ENCODE results near the gene ERF. TPM values are rescaled to one million over a fixed set of nuclear protein-coding genes. Genes with fewer than 3 reads are reported as not detected.
A peak's percentile ranks its signal among the peaks of the same experiment; 100 is the strongest.

Gene ERF
- total RNA-seq, 2 donors from 2014 or later: 46.6 to 49.8 TPM

DNA sequence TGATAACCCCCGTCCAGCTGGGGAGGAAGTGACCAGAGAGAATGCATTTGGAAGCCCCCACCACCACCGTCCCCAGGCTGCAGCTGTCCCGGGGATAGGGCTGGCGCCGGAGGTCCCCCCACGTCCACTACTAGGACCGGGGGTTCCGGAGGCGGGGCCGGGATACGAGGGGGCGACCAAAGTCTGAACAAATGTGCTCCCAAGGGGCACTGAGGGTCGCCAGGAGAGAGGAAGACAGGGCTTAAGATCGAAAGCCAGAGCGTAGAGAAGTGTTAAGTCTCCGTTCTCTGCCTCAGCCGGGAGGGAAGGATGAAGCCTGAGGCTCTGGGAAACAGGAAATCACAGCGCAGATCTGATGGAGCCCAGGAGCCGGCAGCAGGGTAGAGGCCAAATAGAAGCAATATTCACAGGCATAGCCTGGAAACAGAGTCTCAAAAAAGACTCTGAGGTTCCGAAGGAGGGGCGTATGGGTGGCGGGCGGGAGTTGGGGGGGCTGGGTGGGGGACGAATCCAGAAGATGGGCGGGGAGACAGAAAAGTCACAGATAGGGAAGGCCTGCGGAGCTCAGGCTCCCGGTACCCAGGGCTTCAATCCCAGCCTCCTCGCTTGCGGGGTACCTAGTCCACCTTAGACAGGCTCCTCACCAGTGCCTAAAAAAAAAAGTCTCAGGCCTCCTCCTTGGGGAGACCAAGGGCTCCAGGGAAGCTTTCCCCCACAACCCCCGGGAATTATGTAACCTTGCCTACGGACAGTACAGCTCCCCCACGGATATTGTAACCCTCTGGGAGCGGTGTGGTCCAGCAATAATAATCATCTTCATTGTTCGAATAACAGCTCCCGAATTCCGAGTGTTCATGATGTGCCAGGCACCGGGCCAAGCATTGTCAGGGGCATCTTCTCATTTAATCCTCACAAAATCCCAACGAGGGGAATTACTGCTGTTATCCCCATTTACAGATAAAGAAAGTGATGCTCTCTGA lies 1.1 kb upstream of the ERF start:
- H3K4me3 ChIP-seq: peak overlapping the region; percentile 99
- peak overlapping the region; percentile 78 to 99 for H3K27ac ChIP-seq
- no peak for DNase-seq (ENCODE audit: low spot score)
- H3K27me3 ChIP-seq (replicated peaks; ENCODE audit: insufficient read depth): no peaks in the 10 kb centered on the region
- H3K9me3 ChIP-seq: no peaks in the 10 kb centered on the region
- H3K36me3 ChIP-seq: no peaks in the 10 kb centered on the region
- no peak for ATAC-seq (ENCODE audit: insufficient number of reproducible peaks, low FRiP score, low read depth)
- H3K4me1 ChIP-seq (ENCODE audit: control insufficient read depth in 1 of 2, low read depth in 2 of 2): peaks cover 20 to 28% of the 10 kb centered on the region in 2 donors
- TF ChIP-seq, protein P1, sequence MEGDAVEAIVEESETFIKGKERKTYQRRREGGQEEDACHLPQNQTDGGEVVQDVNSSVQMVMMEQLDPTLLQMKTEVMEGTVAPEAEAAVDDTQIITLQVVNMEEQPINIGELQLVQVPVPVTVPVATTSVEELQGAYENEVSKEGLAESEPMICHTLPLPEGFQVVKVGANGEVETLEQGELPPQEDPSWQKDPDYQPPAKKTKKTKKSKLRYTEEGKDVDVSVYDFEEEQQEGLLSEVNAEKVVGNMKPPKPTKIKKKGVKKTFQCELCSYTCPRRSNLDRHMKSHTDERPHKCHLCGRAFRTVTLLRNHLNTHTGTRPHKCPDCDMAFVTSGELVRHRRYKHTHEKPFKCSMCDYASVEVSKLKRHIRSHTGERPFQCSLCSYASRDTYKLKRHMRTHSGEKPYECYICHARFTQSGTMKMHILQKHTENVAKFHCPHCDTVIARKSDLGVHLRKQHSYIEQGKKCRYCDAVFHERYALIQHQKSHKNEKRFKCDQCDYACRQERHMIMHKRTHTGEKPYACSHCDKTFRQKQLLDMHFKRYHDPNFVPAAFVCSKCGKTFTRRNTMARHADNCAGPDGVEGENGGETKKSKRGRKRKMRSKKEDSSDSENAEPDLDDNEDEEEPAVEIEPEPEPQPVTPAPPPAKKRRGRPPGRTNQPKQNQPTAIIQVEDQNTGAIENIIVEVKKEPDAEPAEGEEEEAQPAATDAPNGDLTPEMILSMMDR (IDR thresholded peaks at IDR 0.05): no peak

DNA sequence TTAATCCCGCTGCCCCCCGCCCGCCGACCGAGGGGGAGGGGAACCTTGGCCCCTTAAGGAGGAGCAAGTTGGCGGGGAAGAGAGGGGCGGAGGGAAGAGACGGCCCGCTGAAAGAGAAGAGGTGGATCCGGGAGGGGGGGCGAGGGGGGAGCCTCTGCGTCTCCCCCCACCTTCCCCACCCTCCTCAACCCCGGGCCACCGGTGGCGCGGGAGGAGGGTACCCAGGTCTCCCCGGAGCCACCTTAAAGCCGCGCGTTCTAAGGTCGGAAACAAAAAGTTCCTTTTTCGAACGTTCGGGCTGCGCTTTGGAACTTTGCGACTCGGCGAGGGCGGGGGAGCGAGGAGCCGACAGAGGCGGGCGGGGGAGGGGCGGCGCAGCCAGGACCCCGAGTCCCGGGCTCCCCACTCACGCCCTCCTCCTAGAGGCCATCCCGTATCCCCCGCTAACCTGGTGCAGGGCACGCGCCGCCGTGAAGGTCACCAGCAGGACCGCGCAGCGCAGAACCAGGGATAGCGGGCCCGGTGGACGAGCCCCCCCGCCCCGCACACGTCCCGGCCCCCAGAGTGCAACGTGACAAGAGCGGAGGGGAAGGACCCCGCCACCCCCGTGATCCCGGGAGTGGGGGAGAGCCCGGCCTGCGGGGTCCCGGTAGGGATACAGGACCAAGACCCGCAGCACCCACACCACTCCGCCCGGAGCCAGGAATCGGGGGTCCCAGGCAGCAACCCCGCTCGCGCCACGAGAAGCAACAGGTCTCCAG lies 659 bp downstream of the ERF start:
- ATAC-seq (ENCODE audit: insufficient number of reproducible peaks, low FRiP score, low read depth) (no peak), DNase-seq (ENCODE audit: low spot score) (no peak)
- Histone ChIP-seq H3K27me3 (replicated peaks; ENCODE audit: insufficient read depth) (no peaks in the 10 kb centered on the region), H3K9me3 (no peaks in the 10 kb centered on the region), H3K36me3 (peaks cover 7% of the 10 kb centered on the region), H3K27ac (peak overlapping the region; percentile 98 to 99), H3K4me3 (peak overlapping the region; percentile 99), H3K4me1 (ENCODE audit: control insufficient read depth in 1 of 2, low read depth in 2 of 2) (peaks cover 29 to 46% of the 10 kb centered on the region in 2 donors)
- TF ChIP-seq, protein P1 (IDR thresholded peaks at IDR 0.05): peak; percentile 7

DNA sequence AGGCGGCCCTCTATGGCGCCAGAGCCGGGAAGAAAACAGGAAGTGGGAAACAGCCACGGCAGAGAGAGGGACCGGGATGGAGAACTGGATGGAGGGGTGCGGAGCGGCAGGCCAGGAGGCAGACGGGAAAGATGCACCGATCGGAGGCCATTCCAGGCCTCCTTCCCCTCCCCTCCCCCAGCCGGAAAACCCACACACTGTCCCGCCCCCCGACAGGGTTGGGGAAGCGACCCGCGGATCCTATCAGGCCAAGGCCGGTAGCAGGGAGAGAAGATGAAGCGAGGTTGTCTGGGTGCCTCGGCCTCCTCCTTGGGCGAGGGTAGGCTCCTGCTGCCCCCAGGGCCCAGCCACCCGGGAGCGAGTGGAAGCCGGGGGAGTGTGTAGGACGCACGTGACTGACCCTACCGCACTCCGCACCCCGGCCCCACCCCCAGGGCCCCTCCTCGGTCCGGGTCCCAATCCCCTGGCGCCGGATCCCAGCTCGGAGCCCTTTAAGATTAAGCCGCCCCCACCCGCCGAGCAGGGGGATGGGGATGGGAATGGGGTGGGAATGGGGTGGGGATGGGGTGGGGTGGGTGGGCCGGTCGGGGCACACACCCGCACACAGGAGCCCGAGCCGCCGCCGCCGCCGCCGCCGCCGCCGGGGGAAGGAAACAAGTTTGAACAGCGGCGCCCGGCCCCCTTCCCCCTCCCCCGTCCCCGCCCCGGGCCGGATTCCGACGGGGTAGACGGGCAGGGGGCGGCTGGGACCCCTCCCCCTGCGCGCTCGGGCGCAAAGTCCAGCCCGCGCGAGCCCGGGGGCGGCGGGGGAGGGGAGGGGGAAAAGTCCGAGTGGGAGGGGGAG lies 1.5 kb downstream of the ERF start:
- peaks cover 12% of the 10 kb centered on the region for H3K36me3 ChIP-seq
- no peak for ATAC-seq (ENCODE audit: insufficient number of reproducible peaks, low FRiP score, low read depth)
- H3K4me1 ChIP-seq (ENCODE audit: control insufficient read depth in 1 of 2, low read depth in 2 of 2): peaks cover 29 to 50% of the 10 kb centered on the region in 2 donors
- H3K27me3 ChIP-seq (replicated peaks; ENCODE audit: insufficient read depth): no peaks in the 10 kb centered on the region
- peak overlapping the region; percentile 99 for H3K4me3 ChIP-seq
- H3K27ac ChIP-seq: peak overlapping the region; percentile 98 to 99
- no peaks in the 10 kb centered on the region for H3K9me3 ChIP-seq
- DNase-seq (ENCODE audit: low spot score): no peak
- TF ChIP-seq, protein P1 (IDR thresholded peaks at IDR 0.05): no peak

DNA sequence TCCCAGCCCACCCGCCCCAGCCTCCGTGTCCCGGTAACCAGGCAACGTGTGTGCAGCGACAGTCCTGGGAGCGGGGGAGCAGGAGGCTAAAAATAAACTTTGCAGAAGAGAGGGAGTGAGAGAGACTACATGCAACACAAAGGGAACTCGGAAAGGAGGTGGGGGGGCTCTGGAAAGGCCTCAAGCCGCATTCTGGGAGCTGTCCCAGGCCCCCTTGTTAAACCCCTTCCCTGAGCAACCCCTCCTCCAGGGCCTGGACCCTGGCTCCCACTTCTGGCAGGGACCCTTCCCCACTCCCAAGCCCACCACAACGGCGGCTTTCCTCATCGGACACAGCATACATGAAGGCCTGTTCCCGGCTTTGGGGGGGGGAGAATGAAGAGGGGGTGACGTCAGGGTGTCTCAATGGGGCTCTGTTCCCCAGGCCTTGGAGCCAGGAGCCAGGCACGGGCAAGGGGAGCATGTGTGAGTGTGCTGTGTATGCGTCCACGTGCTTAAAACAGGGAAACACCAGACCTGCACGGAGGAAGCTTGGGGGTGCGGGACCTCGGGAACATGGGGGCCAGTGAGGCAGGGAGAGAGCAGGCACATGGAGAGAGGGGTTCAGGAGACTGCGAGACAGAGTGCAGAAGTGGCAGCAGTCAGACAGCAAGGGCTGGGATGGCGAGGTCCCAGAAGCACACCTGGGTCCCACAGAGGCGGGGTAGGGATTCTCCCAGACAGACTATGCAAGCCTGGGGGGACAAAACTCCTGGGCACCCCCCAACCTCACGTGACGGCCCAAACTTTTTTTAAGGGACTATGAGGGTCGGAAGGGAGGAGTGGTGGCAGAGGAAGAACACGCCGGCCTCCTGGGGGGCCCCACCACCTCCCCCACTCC lies 2.3 kb downstream of the ERF start:
- Histone ChIP-seq H3K4me1 (ENCODE audit: control insufficient read depth in 1 of 2, low read depth in 2 of 2) (peaks cover 29 to 50% of the 10 kb centered on the region in 2 donors), H3K4me3 (peak overlapping the region; percentile 99), H3K27ac (peak overlapping the region; percentile 89 to 99), H3K9me3 (no peaks in the 10 kb centered on the region), H3K27me3 (replicated peaks; ENCODE audit: insufficient read depth) (no peaks in the 10 kb centered on the region), H3K36me3 (peaks cover 13% of the 10 kb centered on the region)
- ATAC-seq (ENCODE audit: insufficient number of reproducible peaks, low FRiP score, low read depth) (no peak), DNase-seq (ENCODE audit: low spot score) (no peak)
- TF ChIP-seq, protein P1 (IDR thresholded peaks at IDR 0.05): no peak
